Left lung (tissue), 10 donors: ENCODE data around the gene GRK4. TPM values are rescaled to one million over a fixed set of nuclear protein-coding genes. Genes with fewer than 3 reads are reported as not detected.

Source experiments
- ATAC-seq: fragments of 200-7000 bp; cut with Tn5 transposase; one replicate; pipeline ENCODE4 v1.9.1; 2020; ENCODE audit warnings: moderate library complexity
- DNase-seq, 4 donors: peaks; one replicate each; pipeline ENCODE4 v3.0.0-alpha.2; 2013 to 2020
- H3K27ac ChIP-seq, 2 donors: fragments of 200-600 bp; sonication (generic) in 1 of 2; one replicate each; pipeline versions ENCODE4 v1.5.0 to v1.8.0; 2020 to 2021
- H3K27me3 ChIP-seq, 2 donors: fragments of 200-600 bp; sonication (generic) in 1 of 2; one replicate each; pipeline versions ENCODE4 v1.5.0 to v1.8.0; 2020 to 2021
- H3K36me3 ChIP-seq, 2 donors: fragments of 200-600 bp; sonication (generic) in 1 of 2; one replicate each; pipeline versions ENCODE4 v1.5.0 to v1.8.0; 2020 to 2021
- H3K4me1 ChIP-seq, 2 donors: fragments of 200-600 bp; one replicate each; pipeline ENCODE4 v1.8.0; 2021
- H3K4me3 ChIP-seq, 2 donors: fragments of 200-600 bp; sonication (generic) in 1 of 2; one replicate each; pipeline versions ENCODE4 v1.5.0 to v1.8.0; 2020 to 2021; ENCODE audit warnings: mild to moderate bottlenecking in 1 of 2
- H3K9me3 ChIP-seq, 2 donors: fragments of 200-600 bp; sonication (generic) in 1 of 2; one replicate each; pipeline versions ENCODE4 v1.5.0 to v1.8.0; 2020 to 2021
- intact Hi-C, 2 donors: fragments of 100-400 bp; cut with DNase I; formaldehyde crosslinking; loops; one replicate each; pipeline versions ENCODE4 v1.11.2 to v1.14.2; 2022
- polyA plus RNA-seq, 6 donors: library from polyadenylated mRNA; unstranded; fragments of 120-200 nt; gene quantifications; one replicate each; pipeline ENCODE4 v1.2.1, GENCODE V29; 2013; ENCODE audit not compliant: insufficient read length in 6 of 6
- total RNA-seq, 2 donors: library from RNA; stranded (reverse); fragmentation: NEBNext Ultra II Directional; extraction: Animal tissue kit (Norgen Biotek cat#: 25700); gene quantifications; one replicate each; pipeline ENCODE4 v1.2.1, GENCODE V29; 2021
- TF ChIP-seq, protein P1 (sequence below), 2 donors: fragments of 200-600 bp; sonication (generic) in 1 of 2; IDR thresholded peaks; one replicate each; pipeline versions ENCODE4 v1.5.0 to v1.8.0; 2021; ENCODE audit warnings: antibody characterized with exemption in 2 of 2
- donor health status: DM: no; HTN: yes; CAD: no.
- donor health status: DM: no; HTN: no; CAD: no.

Gene GRK4
- total and polyA plus RNA-seq, 8 donors, result 5.3 to 23.0 (median 15.9) TPM

DNA sequence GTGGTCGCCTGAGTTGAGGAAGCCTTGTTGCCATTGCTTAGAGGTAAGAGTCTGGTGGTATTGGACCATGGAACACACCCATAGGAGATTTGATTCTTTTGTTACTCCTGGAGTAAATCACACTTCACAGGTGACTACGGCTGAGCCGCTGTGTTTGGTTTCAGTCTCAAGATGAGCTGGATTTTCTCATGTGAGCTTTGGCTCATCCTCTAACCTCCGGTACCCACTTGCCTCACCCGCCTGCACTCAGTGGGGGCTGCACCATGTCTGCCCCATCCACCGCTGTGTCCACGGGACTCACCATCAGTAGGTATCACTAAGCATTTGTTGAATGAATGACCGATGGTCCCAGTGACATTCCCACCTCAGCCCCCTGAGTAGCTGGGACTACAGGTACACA, 58.3 kb downstream of the GRK4 start:
- H3K27me3 ChIP-seq, result no peaks in the 10 kb centered on the region
- H3K4me3 ChIP-seq, result no peak overlapping the region
- intact Hi-C loops, result no loop called here
- H3K36me3 ChIP-seq, result no peaks in the 10 kb centered on the region
- TF ChIP-seq, protein P1, sequence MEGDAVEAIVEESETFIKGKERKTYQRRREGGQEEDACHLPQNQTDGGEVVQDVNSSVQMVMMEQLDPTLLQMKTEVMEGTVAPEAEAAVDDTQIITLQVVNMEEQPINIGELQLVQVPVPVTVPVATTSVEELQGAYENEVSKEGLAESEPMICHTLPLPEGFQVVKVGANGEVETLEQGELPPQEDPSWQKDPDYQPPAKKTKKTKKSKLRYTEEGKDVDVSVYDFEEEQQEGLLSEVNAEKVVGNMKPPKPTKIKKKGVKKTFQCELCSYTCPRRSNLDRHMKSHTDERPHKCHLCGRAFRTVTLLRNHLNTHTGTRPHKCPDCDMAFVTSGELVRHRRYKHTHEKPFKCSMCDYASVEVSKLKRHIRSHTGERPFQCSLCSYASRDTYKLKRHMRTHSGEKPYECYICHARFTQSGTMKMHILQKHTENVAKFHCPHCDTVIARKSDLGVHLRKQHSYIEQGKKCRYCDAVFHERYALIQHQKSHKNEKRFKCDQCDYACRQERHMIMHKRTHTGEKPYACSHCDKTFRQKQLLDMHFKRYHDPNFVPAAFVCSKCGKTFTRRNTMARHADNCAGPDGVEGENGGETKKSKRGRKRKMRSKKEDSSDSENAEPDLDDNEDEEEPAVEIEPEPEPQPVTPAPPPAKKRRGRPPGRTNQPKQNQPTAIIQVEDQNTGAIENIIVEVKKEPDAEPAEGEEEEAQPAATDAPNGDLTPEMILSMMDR (IDR thresholded peaks at IDR 0.05), result no peak
- DNase-seq (no peak), ATAC-seq (no peak)
- no peak overlapping the region for H3K27ac ChIP-seq
- H3K9me3 ChIP-seq, result peaks cover 0 to 4% of the 10 kb centered on the region in 2 donors
- H3K4me1 ChIP-seq, result no peaks in the 10 kb centered on the region

DNA sequence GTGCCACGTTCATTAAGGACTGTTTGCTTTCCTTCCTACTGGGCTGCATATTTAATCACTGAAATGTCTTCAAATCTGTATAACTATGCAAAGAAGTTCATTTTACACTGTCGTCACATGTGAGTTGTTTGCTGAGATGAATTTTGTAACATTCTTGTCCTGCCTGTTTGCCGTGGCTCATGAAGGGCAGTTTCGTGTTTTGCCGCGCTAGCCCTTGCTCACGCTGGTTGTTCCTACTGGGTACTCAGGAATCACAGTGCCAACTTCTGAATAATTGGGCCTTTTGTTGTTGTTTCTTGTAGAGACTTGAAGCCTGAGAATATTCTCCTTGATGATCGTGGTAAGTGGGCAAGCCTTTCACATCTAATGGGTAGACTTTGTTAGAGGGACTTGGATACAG, 58.7 kb downstream of the GRK4 start:
- H3K27ac ChIP-seq, result no peak overlapping the region
- DNase-seq, result no peak
- H3K36me3 ChIP-seq, result no peaks in the 10 kb centered on the region
- H3K9me3 ChIP-seq, result peaks cover 0 to 4% of the 10 kb centered on the region in 2 donors
- intact Hi-C loops, result no loop called here
- TF ChIP-seq, protein P1 (IDR thresholded peaks at IDR 0.05), result no peak
- H3K4me3 ChIP-seq, result no peak overlapping the region
- no peaks in the 10 kb centered on the region for H3K27me3 ChIP-seq
- no peaks in the 10 kb centered on the region for H3K4me1 ChIP-seq
- no peak for ATAC-seq

DNA sequence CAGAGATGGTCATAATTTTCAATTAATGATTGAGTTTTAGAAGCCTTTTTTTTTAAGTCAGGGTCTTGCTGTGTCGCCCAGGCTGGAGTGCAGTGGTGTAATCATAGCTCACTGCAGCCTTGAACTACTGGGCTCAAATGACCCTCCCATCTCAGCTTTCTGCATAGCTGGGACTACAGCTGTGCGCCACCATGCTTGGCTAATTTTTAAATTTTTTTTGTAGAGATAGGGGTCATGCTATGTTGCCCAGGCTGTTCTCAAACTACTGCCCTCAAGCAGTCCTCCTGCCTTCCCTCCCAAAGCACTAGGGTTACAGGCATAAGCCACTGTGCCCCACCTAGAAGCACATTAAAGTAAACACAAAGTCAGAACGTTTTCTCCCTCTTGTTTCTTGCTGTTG, 59.3 kb downstream of the GRK4 start:
- no peaks in the 10 kb centered on the region for H3K27me3 ChIP-seq
- no peak overlapping the region for H3K27ac ChIP-seq
- TF ChIP-seq, protein P1 (IDR thresholded peaks at IDR 0.05), result no peak
- H3K4me1 ChIP-seq, result no peaks in the 10 kb centered on the region
- no peak overlapping the region for H3K4me3 ChIP-seq
- DNase-seq (no peak), ATAC-seq (no peak)
- peaks cover 0 to 4% of the 10 kb centered on the region in 2 donors for H3K9me3 ChIP-seq
- intact Hi-C loops, result no loop called here
- H3K36me3 ChIP-seq, result no peaks in the 10 kb centered on the region

DNA sequence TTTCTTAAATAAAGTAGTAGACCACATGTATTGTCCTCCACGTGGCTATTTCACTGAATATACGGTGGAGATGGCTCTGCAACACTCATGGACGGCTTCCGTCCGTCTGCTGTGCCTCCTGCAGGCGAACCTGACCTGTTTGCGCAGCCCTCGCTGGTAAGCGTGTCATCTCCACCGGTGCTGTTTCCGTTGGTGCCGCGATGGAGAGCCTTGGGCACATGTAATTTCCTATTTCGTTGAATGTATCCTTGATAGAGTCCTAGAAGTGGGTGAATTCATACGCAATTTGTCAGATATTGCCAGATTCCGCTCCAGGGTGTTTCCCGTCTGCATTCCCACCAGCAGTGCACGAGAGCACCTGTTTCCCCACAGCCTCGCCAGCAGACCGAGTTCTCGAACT, 62.5 kb downstream of the GRK4 start:
- Histone ChIP-seq H3K27me3 (no peaks in the 10 kb centered on the region), H3K4me1 (no peaks in the 10 kb centered on the region)

DNA sequence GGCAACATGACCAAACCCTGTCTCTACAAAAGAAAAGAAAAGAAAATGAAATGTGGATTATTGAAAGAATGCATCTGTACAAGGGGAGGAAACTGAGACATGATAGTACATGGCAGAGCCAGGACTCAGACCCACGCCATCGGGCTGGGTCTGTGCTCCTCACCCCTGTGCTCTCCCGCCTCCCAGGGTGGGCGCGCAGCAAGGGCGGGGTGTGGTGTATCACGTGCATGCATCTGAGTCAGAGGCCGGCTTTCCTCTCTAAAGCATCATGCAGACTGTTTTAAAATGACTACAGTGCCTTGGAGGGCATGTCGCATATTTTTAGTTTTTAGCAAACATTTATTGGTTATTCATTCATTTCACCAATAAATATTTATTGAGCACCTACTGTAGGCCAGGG, 63.2 kb downstream of the GRK4 start:
- intact Hi-C loops, result no loop called here
- H3K4me1 ChIP-seq, result no peaks in the 10 kb centered on the region
- no peaks in the 10 kb centered on the region for H3K27me3 ChIP-seq
- H3K9me3 ChIP-seq, result peaks cover 0 to 4% of the 10 kb centered on the region in 2 donors
- H3K4me3 ChIP-seq, result no peak overlapping the region
- TF ChIP-seq, protein P1 (IDR thresholded peaks at IDR 0.05), result no peak
- H3K27ac ChIP-seq, result no peak overlapping the region
- ATAC-seq (no peak), DNase-seq (no peak)
- H3K36me3 ChIP-seq, result no peaks in the 10 kb centered on the region

More for the DNA sequence above, 62.5 kb downstream of the GRK4 start:
- H3K36me3 ChIP-seq, result no peaks in the 10 kb centered on the region
- ATAC-seq (no peak), DNase-seq (no peak)
- H3K4me3 ChIP-seq, result no peak overlapping the region
- intact Hi-C loops, result no loop called here
- H3K27ac ChIP-seq, result no peak overlapping the region
- TF ChIP-seq, protein P1 (IDR thresholded peaks at IDR 0.05), result no peak
- peaks cover 0 to 4% of the 10 kb centered on the region in 2 donors for H3K9me3 ChIP-seq
